ENCODE measurements around the gene CLTC.

DNA sequence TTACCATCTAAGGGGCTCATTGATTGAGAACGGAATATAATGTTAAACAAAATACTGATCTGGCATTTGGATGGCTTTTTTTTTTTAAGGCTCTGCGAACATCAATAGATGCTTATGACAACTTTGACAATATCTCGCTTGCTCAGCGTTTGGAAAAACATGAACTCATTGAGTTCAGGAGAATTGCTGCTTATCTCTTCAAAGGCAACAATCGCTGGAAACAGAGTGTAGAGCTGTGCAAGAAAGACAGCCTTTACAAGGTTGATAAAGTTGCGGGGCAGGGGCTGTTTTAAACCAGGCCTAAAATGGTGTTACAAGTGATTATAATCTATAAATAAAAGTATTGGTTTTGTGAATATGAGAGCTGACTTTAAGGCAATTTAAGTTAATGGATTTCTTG is 65.3 kb downstream of the CLTC start:
- no peak for TF ChIP-seq POLR2AphosphoS5 (IDR thresholded peaks at IDR 0.05)
- TF ChIP-seq, protein P1, sequence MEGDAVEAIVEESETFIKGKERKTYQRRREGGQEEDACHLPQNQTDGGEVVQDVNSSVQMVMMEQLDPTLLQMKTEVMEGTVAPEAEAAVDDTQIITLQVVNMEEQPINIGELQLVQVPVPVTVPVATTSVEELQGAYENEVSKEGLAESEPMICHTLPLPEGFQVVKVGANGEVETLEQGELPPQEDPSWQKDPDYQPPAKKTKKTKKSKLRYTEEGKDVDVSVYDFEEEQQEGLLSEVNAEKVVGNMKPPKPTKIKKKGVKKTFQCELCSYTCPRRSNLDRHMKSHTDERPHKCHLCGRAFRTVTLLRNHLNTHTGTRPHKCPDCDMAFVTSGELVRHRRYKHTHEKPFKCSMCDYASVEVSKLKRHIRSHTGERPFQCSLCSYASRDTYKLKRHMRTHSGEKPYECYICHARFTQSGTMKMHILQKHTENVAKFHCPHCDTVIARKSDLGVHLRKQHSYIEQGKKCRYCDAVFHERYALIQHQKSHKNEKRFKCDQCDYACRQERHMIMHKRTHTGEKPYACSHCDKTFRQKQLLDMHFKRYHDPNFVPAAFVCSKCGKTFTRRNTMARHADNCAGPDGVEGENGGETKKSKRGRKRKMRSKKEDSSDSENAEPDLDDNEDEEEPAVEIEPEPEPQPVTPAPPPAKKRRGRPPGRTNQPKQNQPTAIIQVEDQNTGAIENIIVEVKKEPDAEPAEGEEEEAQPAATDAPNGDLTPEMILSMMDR (IDR thresholded peaks at IDR 0.05): no peak

All from prostate gland (tissue), 2 donors.